HCT116 (cell line): ENCODE results near the gene KCND2. TPM values are rescaled to one million over a fixed set of nuclear protein-coding genes. Genes with fewer than 3 reads are reported as not detected.

ENCODE experiments used
- ATAC-seq: fragments of 200-7000 bp; cut with Tn5 transposase; 2 replicates; pipeline ENCODE4 v1.9.1; 2020; ENCODE audit warnings: mild to moderate bottlenecking, moderate library complexity
- BruUV-seq: library from RNA; stranded (reverse); fragments of 400-500 nt; replicated peaks from 2 replicates; lab custom pipeline; 2021; lab: Mats Ljungman, UMichigan
- CTCF ChIA-PET: fragments of 300-600 bp; sonication (Branson Sonifier 250); formaldehyde crosslinking; loops from one replicate; lab custom pipeline; 2021; ENCODE audit warnings: antibody characterized with exemption; lab: Charles Lee
- POLR2A ChIA-PET: fragments of 300-600, 350-600 bp; sonication (Branson Sonifier 250); formaldehyde crosslinking; loops from one replicate; lab custom pipeline; 2021; ENCODE audit warnings: antibody characterized with exemption; lab: Charles Lee
- RAD21 ChIA-PET, 2 experiments: fragments of 300-600 bp; sonication (Branson Sonifier 250); formaldehyde crosslinking; loops; one replicate each; lab custom pipeline; 2023; ENCODE audit warnings: low total read pairs in 2 of 2; ENCODE audit not compliant: uncharacterized antibody in 2 of 2, unreplicated experiment in 2 of 2, low non-redundant PET in 1 of 2; lab: Charles Lee
- DNase-seq: peaks from one replicate; pipeline ENCODE4 v3.0.0-alpha.2; 2010; ENCODE audit warnings: low read depth, low spot score
- H2AFZ ChIP-seq: fragments of 200-600 bp; shearing (Covaris generic), sonication (generic); 2 replicates; pipeline ENCODE4 v1.6.1; 2017; ENCODE audit warnings: low read depth, mixed run types, mixed read lengths, antibody characterized with exemption, low read length; ENCODE audit not compliant: poor library complexity, severe bottlenecking
- H3K27ac ChIP-seq: 2 replicates; pipeline ENCODE4 v1.5.1; 2012; ENCODE audit warnings: low read depth, low read length
- H3K27me3 ChIP-seq: fragments of 200-600 bp; sonication (generic); 2 replicates; pipeline ENCODE4 v1.6.1; 2016; ENCODE audit warnings: mixed run types, low read length, mixed read lengths; ENCODE audit not compliant: insufficient read depth
- H3K36me3 ChIP-seq, 2 experiments: fragments of 200-500 bp in 1 of 2; fragments of 200-600 bp in 1 of 2; sonication (Bioruptor generic) in 1 of 2; sonication (generic) in 1 of 2; 2 replicates each; pipeline versions ENCODE4 v1.5.1 to v1.6.1; 2014 to 2016; ENCODE audit warnings: low read length in 2 of 2, inconsistent platforms in 1 of 2, mixed read lengths in 1 of 2, mixed run types in 1 of 2; ENCODE audit not compliant: insufficient read depth in 2 of 2, control insufficient read depth in 1 of 2
- H3K4me1 ChIP-seq, 2 experiments: fragments of 200-600 bp in 1 of 2; sonication (generic) in 1 of 2; 2 replicates each; pipeline versions ENCODE4 v1.5.1 to v1.6.1; 2012 to 2017; ENCODE audit warnings: low read length in 2 of 2, inconsistent platforms in 1 of 2, mild to moderate bottlenecking in 1 of 2, mixed read lengths in 1 of 2, mixed run types in 1 of 2, moderate library complexity in 1 of 2; ENCODE audit not compliant: insufficient read depth in 2 of 2, control insufficient read depth in 1 of 2
- H3K4me2 ChIP-seq: fragments of 200-600 bp; sonication (generic); 2 replicates; pipeline ENCODE4 v1.6.1; 2017; ENCODE audit warnings: mixed run types, low read length, mixed read lengths
- H3K4me3 ChIP-seq, 2 experiments: fragments of 200-600 bp in 1 of 2; sonication (generic) in 1 of 2; replicated peaks in 1 of 2; 2 replicates each; pipeline ENCODE4 v1.5.1; 2011 to 2016; ENCODE audit warnings: low read length in 2 of 2, control low read depth in 1 of 2, low read depth in 1 of 2, mild to moderate bottlenecking in 1 of 2, mixed read lengths in 1 of 2, mixed run types in 1 of 2
- H3K79me2 ChIP-seq: fragments of 200-600 bp; sonication (generic); 2 replicates; pipeline ENCODE4 v1.6.1; 2017; ENCODE audit warnings: mild to moderate bottlenecking, mixed run types, low read length, moderate library complexity, mixed read lengths; ENCODE audit not compliant: insufficient read depth
- H3K9ac ChIP-seq: fragments of 200-600 bp; sonication (generic); 2 replicates; pipeline ENCODE4 v1.6.1; 2016; ENCODE audit warnings: low read length, mixed read lengths
- H3K9me2 ChIP-seq: fragments of 200-600 bp; sonication (generic), shearing (Covaris generic); 2 replicates; pipeline ENCODE4 v1.6.1; 2017; ENCODE audit warnings: mixed run types, mild to moderate bottlenecking, moderate library complexity; ENCODE audit not compliant: insufficient read depth
- H3K9me3 ChIP-seq, 2 experiments: fragments of 200-500 bp in 1 of 2; fragments of 200-600 bp in 1 of 2; sonication (Bioruptor generic) in 1 of 2; sonication (generic) in 1 of 2; 2 replicates each; pipeline ENCODE4 v1.6.1; 2014 to 2017; ENCODE audit warnings: low read length in 2 of 2, mixed read lengths in 2 of 2, inconsistent platforms in 1 of 2, low read depth in 1 of 2, mild to moderate bottlenecking in 1 of 2, mixed run types in 1 of 2, moderate library complexity in 1 of 2; ENCODE audit not compliant: control insufficient read depth in 1 of 2, insufficient read depth in 1 of 2
- H4K20me1 ChIP-seq: fragments of 200-600 bp; sonication (generic), shearing (Covaris generic); 2 replicates; pipeline ENCODE4 v1.6.1; 2017; ENCODE audit warnings: mixed run types, mild to moderate bottlenecking, moderate library complexity; ENCODE audit not compliant: insufficient read depth
- CBX3 ChIP-seq: IDR thresholded peaks from 2 replicates; pipeline ENCODE4 v1.6.1; 2012; ENCODE audit warnings: low read depth
- CEBPB ChIP-seq: IDR thresholded peaks from 2 replicates; pipeline ENCODE4 v1.6.1; 2012; ENCODE audit warnings: low read depth
- CTCF ChIP-seq, 3 experiments: fragments of 200-600 bp in 1 of 3; sonication (generic) in 1 of 3; IDR thresholded peaks in 2 of 3; conservative IDR thresholded peaks in 1 of 3; 2 replicates each; pipeline ENCODE4 v1.5.1; 2012 to 2017; ENCODE audit warnings: low read depth in 2 of 3, low read length in 2 of 3, antibody characterized with exemption in 1 of 3, borderline replicate concordance in 1 of 3, control low read depth in 1 of 3, mild to moderate bottlenecking in 1 of 3, mixed read lengths in 1 of 3, mixed run types in 1 of 3, moderate library complexity in 1 of 3; ENCODE audit not compliant: insufficient read depth in 1 of 3
- EGR1 ChIP-seq: IDR thresholded peaks from 2 replicates; pipeline ENCODE4 v1.6.1; 2012; ENCODE audit warnings: low read depth
- ELF1 ChIP-seq: IDR thresholded peaks from 2 replicates; pipeline ENCODE4 v1.6.1; 2012; ENCODE audit warnings: low read depth, borderline replicate concordance
- EZH2 ChIP-seq: fragments of 200-600 bp; sonication (generic); IDR thresholded peaks from 2 replicates; pipeline ENCODE4 v1.6.1; 2017; ENCODE audit warnings: antibody characterized with exemption, mixed run types
- EZH2phosphoT487 ChIP-seq: fragments of 200-600 bp; IDR thresholded peaks from 2 replicates; pipeline ENCODE4 v1.6.1; 2018; ENCODE audit warnings: antibody characterized with exemption, borderline replicate concordance
- FOSL1 ChIP-seq: IDR thresholded peaks from 2 replicates; pipeline ENCODE4 v1.6.1; 2012; ENCODE audit warnings: low read depth
- JUND ChIP-seq: IDR thresholded peaks from 2 replicates; pipeline ENCODE4 v1.6.1; 2012
- POLR2A ChIP-seq: IDR thresholded peaks from 2 replicates; pipeline ENCODE4 v1.7.0; 2011; ENCODE audit warnings: borderline replicate concordance; ENCODE audit not compliant: insufficient read depth, insufficient read length; ENCODE audit errors: extremely low read depth
- POLR2AphosphoS5 ChIP-seq: IDR thresholded peaks from 2 replicates; pipeline ENCODE4 v1.6.1; 2011; ENCODE audit warnings: mild to moderate bottlenecking, low read depth, low read length, moderate library complexity
- RAD21 ChIP-seq: IDR thresholded peaks from 2 replicates; pipeline ENCODE4 v1.6.1; 2012; ENCODE audit warnings: low read depth, mild to moderate bottlenecking
- SRF ChIP-seq: IDR thresholded peaks from 2 replicates; pipeline ENCODE4 v1.6.1; 2012; ENCODE audit warnings: low read depth
- YY1 ChIP-seq: IDR thresholded peaks from 2 replicates; pipeline ENCODE4 v1.6.1; 2011; ENCODE audit warnings: low read length, low read depth, moderate library complexity, mild to moderate bottlenecking; ENCODE audit not compliant: insufficient replicate concordance; ENCODE audit errors: extremely low read depth
- ZFX ChIP-seq: fragments of 450-650 bp; IDR thresholded peaks from 2 replicates; pipeline ENCODE4 v1.6.1; 2017
- intact Hi-C: fragments of 100-400 bp; cut with micrococcal nuclease; formaldehyde crosslinking; loops from 2 replicates; pipeline ENCODE4 v1.10.0; 2022
- total RNA-seq: library from RNA; stranded (reverse); gene quantifications from one replicate; pipeline ENCODE4 v1.2.1, GENCODE V29; 2021; ENCODE audit not compliant: unreplicated experiment
- TF ChIP-seq, protein P1 (sequence below): IDR thresholded peaks from 2 replicates; pipeline ENCODE4 v1.6.1; 2012
- TF ChIP-seq, protein P2 (sequence below): IDR thresholded peaks from 2 replicates; pipeline ENCODE4 v1.6.1; 2011; ENCODE audit warnings: mild to moderate bottlenecking, low read length, moderate library complexity; ENCODE audit not compliant: insufficient replicate concordance; ENCODE audit errors: extremely low read depth

Gene KCND2
- total RNA-seq, 1 experiment from 2014 or later, result 0.05 TPM

- ATAC-seq, result no peak
- Histone ChIP-seq H3K27me3 (no peaks in the 10 kb centered on the region), H3K4me2 (no peak overlapping the region), H3K36me3 (no peaks in the 10 kb centered on the region), H3K79me2 (no peaks in the 10 kb centered on the region), H2AFZ (no peak overlapping the region), H3K27ac (no peak overlapping the region), H3K9me2 (no peaks in the 10 kb centered on the region), H3K9ac (no peak overlapping the region), H3K9me3 (no peaks in the 10 kb centered on the region), H3K4me1 (peaks cover 0 to 5% of the 10 kb centered on the region in 2 experiments; a peak in 2 of 4 replicates), H3K4me3 (no peak overlapping the region), H4K20me1 (no peaks in the 10 kb centered on the region)
- ChIA-PET POLR2A (no interaction called here), CTCF (no interaction called here), RAD21 (no interaction called here)
- BruUV-seq, result no TSS peak
- TF ChIP-seq RAD21, result no peak
- no peak for TF ChIP-seq EZH2
- TF ChIP-seq, protein P1, sequence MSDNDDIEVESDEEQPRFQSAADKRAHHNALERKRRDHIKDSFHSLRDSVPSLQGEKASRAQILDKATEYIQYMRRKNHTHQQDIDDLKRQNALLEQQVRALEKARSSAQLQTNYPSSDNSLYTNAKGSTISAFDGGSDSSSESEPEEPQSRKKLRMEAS, result no peak
- TF ChIP-seq FOSL1, result no peak
- no peak for TF ChIP-seq CTCF (IDR thresholded peaks at IDR 0.05 in 2 of 3, conservative IDR thresholded peaks at IDR 0.05 in 1 of 3; ENCODE audit: borderline replicate concordance in 1 of 3, insufficient read depth in 1 of 3, low read depth in 2 of 3, low read length in 2 of 3)
- no peak for TF ChIP-seq CBX3
- no peak for TF ChIP-seq JUND
- TF ChIP-seq, protein P2, sequence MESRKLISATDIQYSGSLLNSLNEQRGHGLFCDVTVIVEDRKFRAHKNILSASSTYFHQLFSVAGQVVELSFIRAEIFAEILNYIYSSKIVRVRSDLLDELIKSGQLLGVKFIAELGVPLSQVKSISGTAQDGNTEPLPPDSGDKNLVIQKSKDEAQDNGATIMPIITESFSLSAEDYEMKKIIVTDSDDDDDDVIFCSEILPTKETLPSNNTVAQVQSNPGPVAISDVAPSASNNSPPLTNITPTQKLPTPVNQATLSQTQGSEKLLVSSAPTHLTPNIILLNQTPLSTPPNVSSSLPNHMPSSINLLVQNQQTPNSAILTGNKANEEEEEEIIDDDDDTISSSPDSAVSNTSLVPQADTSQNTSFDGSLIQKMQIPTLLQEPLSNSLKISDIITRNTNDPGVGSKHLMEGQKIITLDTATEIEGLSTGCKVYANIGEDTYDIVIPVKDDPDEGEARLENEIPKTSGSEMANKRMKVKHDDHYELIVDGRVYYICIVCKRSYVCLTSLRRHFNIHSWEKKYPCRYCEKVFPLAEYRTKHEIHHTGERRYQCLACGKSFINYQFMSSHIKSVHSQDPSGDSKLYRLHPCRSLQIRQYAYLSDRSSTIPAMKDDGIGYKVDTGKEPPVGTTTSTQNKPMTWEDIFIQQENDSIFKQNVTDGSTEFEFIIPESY, result no peak
- TF ChIP-seq EGR1, result no peak
- no peak for TF ChIP-seq ELF1
- TF ChIP-seq EZH2phosphoT487, result no peak
- TF ChIP-seq SRF, result no peak
- no peak for TF ChIP-seq POLR2AphosphoS5
- no peak for TF ChIP-seq YY1
- TF ChIP-seq CEBPB, result no peak
- no peak for TF ChIP-seq ZFX
- no peak for TF ChIP-seq POLR2A
- no peak for DNase-seq
- intact Hi-C loops, result no loop called here
Observed at GRCh38 chr7:120731271-120731670, 458.3 kb downstream of the KCND2 start.
